Spleen (tissue), 7 donors: ENCODE results near the gene STK24.

Experiments
- CTCF ChIP-seq, 11 experiments: fragments of 200-600 bp in 7 of 11; fragments of 450-650 bp in 4 of 11; sonication (generic) in 4 of 11; IDR thresholded peaks in 8 of 11; conservative IDR thresholded peaks in 3 of 11; 1 replicate in 7 of 11; 2 replicates in 4 of 11; pipeline versions ENCODE4 v1.4.0 to v1.8.0; 2016 to 2021; ENCODE audit warnings: antibody characterized with exemption in 11 of 11, inconsistent platforms in 4 of 11, mild to moderate bottlenecking in 1 of 11
- POLR2A ChIP-seq, 3 donors: fragments of 450-650 bp; IDR thresholded peaks; one replicate each; pipeline ENCODE4 v1.5.1; 2017; ENCODE audit warnings: antibody characterized with exemption in 3 of 3, mild to moderate bottlenecking in 1 of 3
- POLR2AphosphoS5 ChIP-seq, 3 donors: sonication (generic); formaldehyde crosslinking; IDR thresholded peaks; one replicate each; pipeline ENCODE4 v1.5.1; 2017; ENCODE audit warnings: antibody characterized with exemption in 3 of 3
- donor health status: DM: no; HTN: no; CAD: no; lungs with moderate emphysema.
- donor health status: DM: no; HTN: no; CAD: no.
- donor health status: DM: no; HTN: no; CAD: no.

DNA sequence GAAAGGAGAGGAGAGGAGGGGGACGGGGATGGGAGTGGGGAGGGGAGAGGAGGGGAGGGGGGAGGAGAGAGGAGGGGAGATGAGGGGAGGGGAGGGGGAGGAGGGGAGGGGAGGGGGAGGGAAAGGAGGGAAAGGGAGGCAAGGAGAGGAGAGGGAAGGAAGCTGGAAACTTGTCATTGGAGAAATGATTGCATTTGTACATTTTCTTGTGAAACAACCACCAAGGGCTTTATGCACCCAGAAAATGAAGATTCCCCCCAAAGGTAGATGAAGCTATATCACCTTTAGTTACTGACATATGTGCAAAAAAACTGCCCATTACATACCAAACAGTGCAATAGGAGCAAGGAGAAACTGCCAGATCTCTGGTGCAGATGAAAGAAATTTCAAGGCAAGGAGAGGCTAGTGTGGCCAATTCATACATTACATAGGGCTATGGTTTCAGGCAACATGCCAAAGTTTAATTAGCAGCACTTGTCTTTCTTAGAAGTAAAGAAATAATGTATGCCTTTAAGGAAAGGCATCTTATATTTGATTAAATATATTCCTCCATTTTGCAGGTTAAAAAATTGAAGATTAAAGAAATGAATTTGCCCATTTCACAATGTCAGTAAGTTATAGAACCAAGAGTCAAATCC is 49.5 kb upstream of the STK24 start:
- TF ChIP-seq POLR2AphosphoS5 (IDR thresholded peaks at IDR 0.05) = no peak
- TF ChIP-seq CTCF (IDR thresholded peaks at IDR 0.05 in 8 of 11, conservative IDR thresholded peaks at IDR 0.05 in 3 of 11) = no peak
- no peak for TF ChIP-seq POLR2A (IDR thresholded peaks at IDR 0.05)
